EH (cell line): ENCODE measurements around the gene DEPDC4.
A peak's percentile ranks its signal among the peaks of the same experiment; 100 is the strongest.
"Not testable (repeated sequence)": the region's sequence is repeated elsewhere in the genome, so short reads cannot be mapped to it uniquely, and the experiment has no call there.

ENCODE experiments used
- DNase-seq: peaks from one replicate; pipeline ENCODE4 v3.0.0-alpha.2; 2015; ENCODE audit warnings: low read depth

DEPDC4 gene

GRCh38 chr12:100263131-100263530 is 3.7 kb downstream of the DEPDC4 start:
- DNase-seq = no peak

GRCh38 chr12:100258127-100258526 is 8.8 kb downstream of the DEPDC4 start:
- no peak for DNase-seq

- peak; percentile 18 for DNase-seq
Observed at GRCh38 chr12:100254876-100255275, 12.0 kb downstream of the DEPDC4 start.

- DNase-seq = no peak
Observed at GRCh38 chr12:100253437-100253836, 13.4 kb downstream of the DEPDC4 start.

- no peak for DNase-seq
Observed at GRCh38 chr12:100251917-100252316, 15.0 kb downstream of the DEPDC4 start.

GRCh38 chr12:100249941-100250340 is 16.9 kb downstream of the DEPDC4 start:
- no peak for DNase-seq

GRCh38 chr12:100248886-100249285 is 18.0 kb downstream of the DEPDC4 start:
- DNase-seq = peak; percentile 58

GRCh38 chr12:100247765-100248164 is 19.1 kb downstream of the DEPDC4 start:
- no peak for DNase-seq

- no peak for DNase-seq
Observed at GRCh38 chr12:100243137-100243536, 23.7 kb downstream of the DEPDC4 start.

GRCh38 chr12:100239589-100239988 is 27.3 kb downstream of the DEPDC4 start:
- DNase-seq = no peak

- no peak for DNase-seq
Observed at GRCh38 chr12:100238801-100239200, 28.1 kb downstream of the DEPDC4 start.

GRCh38 chr12:100234591-100235304 is 32.1 kb downstream of the DEPDC4 start:
- peak; percentile 61 for DNase-seq

- peak; percentile 65 for DNase-seq
Observed at GRCh38 chr12:100234166-100234565, 32.7 kb downstream of the DEPDC4 start.

GRCh38 chr12:100231873-100232272 is 35.0 kb downstream of the DEPDC4 start:
- DNase-seq = not testable (repeated sequence)

- DNase-seq = peak; percentile 32
Observed at GRCh38 chr12:100229876-100230275, 37.0 kb downstream of the DEPDC4 start.

- peak; percentile 31 for DNase-seq
Observed at GRCh38 chr12:100229036-100229635, 37.7 kb downstream of the DEPDC4 start.

GRCh38 chr12:100225491-100225890 is 41.4 kb downstream of the DEPDC4 start:
- DNase-seq = no peak

- not testable (repeated sequence) for DNase-seq
Observed at GRCh38 chr12:100222173-100222572, 44.7 kb downstream of the DEPDC4 start.

- DNase-seq = no peak
Observed at GRCh38 chr12:100221523-100221922, 45.4 kb downstream of the DEPDC4 start.

- no peak for DNase-seq
Observed at GRCh38 chr12:100219328-100220109, 47.4 kb downstream of the DEPDC4 start.

- DNase-seq = no peak
Observed at GRCh38 chr12:100216337-100216736, 50.5 kb downstream of the DEPDC4 start.

- no peak for DNase-seq
Observed at GRCh38 chr12:100215209-100215608, 51.7 kb downstream of the DEPDC4 start.

GRCh38 chr12:100214518-100214917 is 52.4 kb downstream of the DEPDC4 start:
- no peak for DNase-seq
